ENCODE results near the gene LYG2. TPM values are rescaled to one million over a fixed set of nuclear protein-coding genes. Genes with fewer than 3 reads are reported as not detected.

The LYG2 gene
- total and polyA plus RNA-seq, 2 of the 8 experiments (the other 6 are each of a cell fraction or from before 2014, with no cell fraction given), result not detected

- no peak overlapping the region for H3K14ac ChIP-seq (ENCODE audit: insufficient read length)
- no peak overlapping the region for H2BK15ac ChIP-seq (ENCODE audit: low read length)
- no peaks in the 10 kb centered on the region for H3K4me1 ChIP-seq (replicated peaks in 1 of 4; ENCODE audit: control insufficient read depth in 3 of 4, insufficient read depth in 4 of 4, low read length in 3 of 4)
- no peak overlapping the region for H3K4me2 ChIP-seq (ENCODE audit: insufficient read depth in 1 of 2, low read depth in 2 of 2, low read length in 2 of 2)
- H3K79me1 ChIP-seq (ENCODE audit: low read depth, low read length), result no peaks in the 10 kb centered on the region
- H2AFZ ChIP-seq (ENCODE audit: low read length), result no peak overlapping the region
- no peak overlapping the region for H3K4ac ChIP-seq (replicated peaks; ENCODE audit: insufficient read length, low read depth, low read length)
- no peak overlapping the region for H2AK5ac ChIP-seq (ENCODE audit: low read depth, low read length)
- ChIA-PET CTCF (ENCODE audit: partially characterized antibody) (interaction anchor here (0.8 kb wide), 1 partner anchor 10 kb away, joined by 3 read pairs; no protein-coding TSS in a partner anchor), POLR2A (ENCODE audit: partially characterized antibody) (no interaction called here)
- no peaks in the 10 kb centered on the region for H4K20me1 ChIP-seq (replicated peaks in 1 of 2; ENCODE audit: control insufficient read depth in 1 of 2, insufficient read depth in 2 of 2, low read length in 2 of 2)
- no peak overlapping the region for H2BK5ac ChIP-seq (ENCODE audit: low read depth, low read length)
- H4K8ac ChIP-seq (ENCODE audit: extremely low read depth, insufficient read depth, low read length), result no peak overlapping the region
- no peak overlapping the region for H4K5ac ChIP-seq (ENCODE audit: insufficient read length, low read depth, low read length)
- no peak overlapping the region for H3K27ac ChIP-seq (ENCODE audit: low read depth, low read length)
- no peak overlapping the region for H2BK12ac ChIP-seq (ENCODE audit: low read depth, low read length)
- TF ChIP-seq RFX5 (IDR thresholded peaks at IDR 0.05; ENCODE audit: borderline replicate concordance, low read depth, low read length) (no peak), RNF2 (IDR thresholded peaks at IDR 0.05; ENCODE audit: borderline replicate concordance, low read depth, low read length, missing control alignments, poor library complexity, severe bottlenecking) (no peak), GABPA (IDR thresholded peaks at IDR 0.05; ENCODE audit: borderline replicate concordance, insufficient read depth, low read length) (no peak), KDM5A (IDR thresholded peaks at IDR 0.05; ENCODE audit: low read length) (no peak)
- H3K18ac ChIP-seq (ENCODE audit: extremely low read depth, low read length), result no peak overlapping the region
- no peak overlapping the region for H4K91ac ChIP-seq (replicated peaks; ENCODE audit: insufficient read length, low read length)
- no peak overlapping the region for H3K9ac ChIP-seq (replicated peaks in 1 of 4; ENCODE audit: extremely low read depth in 1 of 4, low read depth in 3 of 4, low read length in 3 of 4)
- H3K23ac ChIP-seq (ENCODE audit: insufficient read length), result no peak overlapping the region
- peaks cover 9 to 21% of the 10 kb centered on the region in 2 experiments for H3K9me3 ChIP-seq (ENCODE audit: insufficient read depth in 2 of 2, low read depth in 1 of 2, low read length in 1 of 2)
- WGBS, 2 experiments (ENCODE audit: extremely low coverage in 1 of 2, insufficient coverage in 1 of 2, insufficient read length in 1 of 2, insufficient replicate concordance in 2 of 2, low coverage in 1 of 2, low lambda C conversion rate in 2 of 2, missing lambda C conversion rate in 1 of 2), result 92% methylated on average over 7 of the region's 7 CpGs; no CpG with 5 or more reads in 1 of the 2 experiments
- no peaks in the 10 kb centered on the region for H3K27me3 ChIP-seq (replicated peaks in 1 of 4; ENCODE audit: control insufficient read depth in 3 of 4, extremely low read depth in 1 of 4, insufficient read depth in 3 of 4, low read length in 3 of 4)
- no peaks in the 10 kb centered on the region for H3K79me2 ChIP-seq (ENCODE audit: control insufficient read depth in 1 of 2, insufficient read depth in 2 of 2, low read length in 2 of 2)
- H2BK20ac ChIP-seq (ENCODE audit: low read length), result no peak overlapping the region
- FAIRE-seq (no peak), DNase-seq (ENCODE audit: low read depth in 1 of 2, low spot score in 2 of 2) (no peak)
- H3K36me3 ChIP-seq (ENCODE audit: control insufficient read depth in 2 of 4, insufficient read depth in 4 of 4, low read length in 3 of 4), result no peaks in the 10 kb centered on the region
- no peaks in the 10 kb centered on the region for H3K23me2 ChIP-seq (ENCODE audit: low read depth, low read length)
- no peak overlapping the region for H2BK120ac ChIP-seq (replicated peaks; ENCODE audit: low read depth, low read length)
- no peak overlapping the region for H3K4me3 ChIP-seq (ENCODE audit: extremely low read depth in 1 of 4, insufficient read depth in 2 of 4, low read depth in 3 of 4, low read length in 4 of 4)
- H3K56ac ChIP-seq (replicated peaks; ENCODE audit: insufficient read length, low read depth, low read length), result no peak overlapping the region
Measured at GRCh38 chr2:99275882-99276281, 20.4 kb upstream of the LYG2 start.

Measured in H1 (cell line).